ENCODE data around the gene ASB1.

- TF ChIP-seq RAD51 (IDR thresholded peaks at IDR 0.05; ENCODE audit: borderline replicate concordance, low read depth) (no peak), SMARCC2 (IDR thresholded peaks at IDR 0.05; ENCODE audit: low read depth) (no peak), ZKSCAN3 (CRISPR knock-in tag; IDR thresholded peaks at IDR 0.05) (no peak), USF2 (CRISPR knock-in tag; IDR thresholded peaks at IDR 0.05) (no peak)
Measured at GRCh38 chr2:238469155-238469554, 42.4 kb downstream of the ASB1 start.
